HG03460 (cell line): ENCODE measurements around the gene SBNO2.

ENCODE experiments used
- ATAC-seq: cut with Tn5 transposase; IDR thresholded peaks from one replicate; pipeline ENCODE4 v1.9.1; 2021; ENCODE audit not compliant: unreplicated experiment

The SBNO2 gene

DNA sequence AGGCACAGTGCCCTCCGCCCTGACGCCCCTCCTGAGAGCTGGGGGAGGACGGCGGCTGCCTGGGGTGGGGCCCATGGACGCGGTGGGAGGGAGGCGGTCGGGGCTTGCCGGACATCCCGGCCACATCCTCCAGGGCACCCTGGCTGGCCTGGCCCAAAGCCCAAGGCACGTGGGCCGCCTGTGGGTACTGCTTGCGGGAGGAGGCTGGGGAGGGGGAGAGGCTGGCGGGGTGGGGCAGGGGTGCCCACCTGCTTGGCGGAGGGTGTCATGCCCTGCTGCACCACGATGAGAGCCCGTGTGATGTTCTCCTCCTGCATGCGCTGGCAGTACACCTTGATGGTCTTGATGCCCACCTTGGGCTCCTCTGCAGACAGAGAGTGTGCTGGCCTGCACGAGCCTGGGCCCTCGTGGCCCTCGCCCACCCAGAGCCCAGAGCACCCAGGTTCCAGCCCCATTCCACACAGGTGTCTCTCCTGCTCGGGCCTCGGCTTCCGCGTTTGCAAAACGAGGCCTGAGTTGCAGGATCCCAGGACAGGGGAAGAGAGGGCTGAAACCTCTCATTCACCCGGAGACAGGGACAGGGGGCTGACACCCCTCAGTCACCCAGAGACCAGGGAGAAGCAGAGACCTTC is 82.4 kb downstream of the SBNO2 start:
- no peak for ATAC-seq

- ATAC-seq: no peak
Observed at GRCh38 chr19:1090731-1091543, 83.1 kb downstream of the SBNO2 start.

GRCh38 chr19:1089891-1090290 is 84.2 kb downstream of the SBNO2 start:
- ATAC-seq: no peak

DNA sequence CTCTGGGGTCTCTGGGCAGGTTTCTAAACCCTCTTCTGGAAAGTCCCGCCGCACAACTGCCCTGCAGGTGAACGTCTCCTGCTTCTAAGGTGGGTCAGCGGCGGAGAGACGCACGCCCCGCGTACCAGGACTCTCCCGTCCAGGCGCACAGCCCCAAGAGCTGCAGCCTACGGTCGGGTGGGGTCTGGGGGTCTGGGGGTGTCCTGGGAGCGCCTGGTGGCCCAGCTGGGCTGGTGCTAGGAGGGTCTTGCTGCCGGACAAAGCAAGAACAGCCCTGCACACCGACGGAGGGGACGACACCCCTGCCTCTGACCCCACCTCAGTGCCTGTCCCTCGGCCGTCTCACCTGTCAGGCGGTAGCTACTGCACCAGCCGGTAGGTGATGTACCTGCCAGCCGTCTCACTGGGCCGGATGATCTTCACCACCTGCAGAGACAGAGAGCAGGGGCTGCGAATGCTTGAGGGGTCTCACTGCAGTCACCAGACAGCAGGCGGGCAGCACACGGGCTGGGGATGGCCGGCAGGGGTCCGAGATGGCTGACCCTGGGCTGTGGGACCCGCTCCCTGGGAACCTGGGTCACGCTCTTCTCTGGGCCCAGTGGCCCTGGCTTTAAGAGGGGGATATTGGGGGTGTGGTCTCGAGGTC is 84.8 kb downstream of the SBNO2 start:
- ATAC-seq: no peak

DNA sequence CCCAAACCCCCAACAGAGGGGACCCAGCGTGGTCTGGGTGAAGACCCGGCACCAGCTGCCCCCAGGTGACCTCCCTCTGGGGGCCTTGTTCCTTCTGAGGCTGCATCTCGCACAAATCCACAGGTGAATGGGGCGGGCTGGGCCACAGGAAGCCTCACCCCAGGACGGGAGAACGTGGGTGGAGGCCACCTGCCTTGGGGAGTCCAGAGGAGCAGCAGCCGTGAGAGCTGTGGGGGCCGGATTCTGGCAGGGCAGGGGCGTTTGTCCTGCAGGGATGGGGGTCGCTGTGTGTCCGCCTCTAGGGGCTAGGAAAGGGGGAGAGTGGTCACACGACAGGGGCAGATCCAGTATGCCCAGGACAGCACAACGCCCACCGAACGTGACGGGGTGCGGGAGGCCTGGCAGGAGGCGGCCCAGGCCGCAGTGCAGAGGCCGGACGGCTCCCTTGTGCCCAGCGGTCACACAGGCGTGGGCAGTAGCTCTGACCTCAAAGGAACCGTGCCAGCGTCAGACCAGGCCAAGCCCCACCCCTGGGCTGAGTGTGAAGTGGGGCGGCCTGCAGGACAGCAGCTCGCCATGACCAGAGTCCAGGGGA is 85.6 kb downstream of the SBNO2 start:
- no peak for ATAC-seq

DNA sequence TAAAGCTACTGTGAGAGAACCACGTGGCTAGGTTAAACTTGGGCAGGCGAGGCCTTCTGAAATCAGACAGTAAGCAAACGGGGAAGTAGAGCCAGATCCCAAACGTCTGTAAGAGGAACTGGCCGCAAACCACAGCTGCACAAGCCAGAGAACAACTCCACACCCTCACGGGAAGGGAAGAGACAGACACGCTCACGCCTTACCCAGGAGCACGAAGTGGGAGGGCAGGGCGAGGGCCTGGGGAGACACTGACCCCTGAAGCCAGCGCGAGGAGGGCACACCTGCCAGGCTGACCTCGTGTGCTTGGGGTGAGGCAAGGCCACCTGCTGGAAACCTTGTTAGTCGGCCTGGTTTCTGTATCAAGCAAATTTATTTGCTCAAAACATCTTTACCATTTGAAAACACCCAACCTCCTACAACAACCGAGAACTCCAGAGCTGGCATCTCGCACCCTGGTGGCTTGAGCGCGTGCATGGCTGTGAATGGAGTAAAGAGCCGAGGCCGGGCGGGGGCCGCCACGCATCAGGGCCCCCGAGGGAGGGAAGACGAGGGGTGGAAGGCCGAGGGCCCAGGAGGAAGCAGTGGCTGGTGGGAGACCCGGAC is 86.2 kb downstream of the SBNO2 start:
- no peak for ATAC-seq

DNA sequence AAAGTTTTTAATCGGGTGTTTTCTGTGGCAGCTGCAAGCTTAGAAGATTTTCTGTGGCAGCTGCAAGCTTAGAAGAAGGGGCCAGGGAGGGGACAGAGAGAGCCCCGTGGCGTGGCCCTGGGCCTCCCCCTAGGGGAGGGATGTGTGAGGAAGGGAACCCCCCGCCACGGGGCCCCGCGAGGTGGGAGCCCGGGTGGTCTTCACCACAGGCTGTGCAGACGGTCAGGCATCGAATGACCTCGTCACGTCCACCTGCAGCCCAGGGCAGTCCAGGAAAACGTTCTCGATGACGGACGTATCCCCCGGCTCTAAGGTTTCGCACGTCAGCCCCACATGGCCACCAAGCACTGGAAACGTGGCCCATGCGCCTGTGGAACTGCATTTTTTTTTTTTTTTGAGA is 87.5 kb downstream of the SBNO2 start:
- ATAC-seq: no peak

GRCh38 chr19:1085676-1086442 is 88.2 kb downstream of the SBNO2 start:
- no peak for ATAC-seq

- no peak for ATAC-seq
Observed at GRCh38 chr19:1085053-1085658, 88.9 kb downstream of the SBNO2 start.

GRCh38 chr19:1084024-1084868 is 89.8 kb downstream of the SBNO2 start:
- ATAC-seq: no peak

- ATAC-seq: no peak
Observed at GRCh38 chr19:1082928-1083816, 90.9 kb downstream of the SBNO2 start.

GRCh38 chr19:1082165-1082927 is 91.7 kb downstream of the SBNO2 start:
- ATAC-seq: no peak

DNA sequence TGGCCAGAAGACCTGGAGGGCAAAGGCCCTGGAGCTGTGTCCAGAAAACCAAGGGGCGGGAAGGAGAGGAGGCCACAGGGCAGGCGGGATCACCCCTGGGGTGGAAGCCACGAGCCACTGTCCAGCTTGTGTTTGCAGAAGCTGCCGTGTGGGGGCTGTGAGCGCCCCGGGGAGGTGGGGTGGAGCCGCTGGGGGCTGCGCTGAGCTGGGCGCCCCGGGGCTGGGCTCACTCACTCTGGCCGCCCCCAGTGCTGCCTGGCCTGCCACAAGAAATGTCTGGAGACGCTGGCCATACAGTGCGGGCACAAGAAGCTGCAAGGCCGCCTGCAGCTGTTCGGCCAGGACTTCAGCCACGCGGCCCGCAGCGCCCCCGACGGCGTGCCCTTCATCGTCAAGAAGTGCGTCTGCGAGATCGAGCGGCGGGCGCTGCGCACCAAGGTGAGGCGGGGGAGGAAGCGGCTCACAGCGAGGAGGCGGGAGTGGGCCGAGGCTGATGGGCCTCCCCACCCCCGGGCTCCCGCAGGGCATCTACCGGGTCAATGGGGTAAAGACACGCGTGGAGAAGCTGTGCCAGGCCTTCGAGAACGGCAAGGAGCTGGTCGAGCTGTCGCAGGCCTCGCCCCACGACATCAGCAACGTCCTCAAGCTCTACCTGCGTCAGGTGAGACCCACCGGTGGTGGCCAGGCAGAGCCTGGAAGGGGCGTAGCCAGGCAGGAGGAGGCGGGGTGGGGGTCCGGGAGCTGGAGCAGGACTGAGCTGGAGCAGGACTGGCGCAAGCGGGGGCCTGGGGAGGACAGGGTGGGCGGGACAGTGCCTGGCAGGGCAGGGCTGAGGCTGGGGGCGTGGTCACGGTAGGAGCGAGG is 92.5 kb downstream of the SBNO2 start:
- no peak for ATAC-seq

DNA sequence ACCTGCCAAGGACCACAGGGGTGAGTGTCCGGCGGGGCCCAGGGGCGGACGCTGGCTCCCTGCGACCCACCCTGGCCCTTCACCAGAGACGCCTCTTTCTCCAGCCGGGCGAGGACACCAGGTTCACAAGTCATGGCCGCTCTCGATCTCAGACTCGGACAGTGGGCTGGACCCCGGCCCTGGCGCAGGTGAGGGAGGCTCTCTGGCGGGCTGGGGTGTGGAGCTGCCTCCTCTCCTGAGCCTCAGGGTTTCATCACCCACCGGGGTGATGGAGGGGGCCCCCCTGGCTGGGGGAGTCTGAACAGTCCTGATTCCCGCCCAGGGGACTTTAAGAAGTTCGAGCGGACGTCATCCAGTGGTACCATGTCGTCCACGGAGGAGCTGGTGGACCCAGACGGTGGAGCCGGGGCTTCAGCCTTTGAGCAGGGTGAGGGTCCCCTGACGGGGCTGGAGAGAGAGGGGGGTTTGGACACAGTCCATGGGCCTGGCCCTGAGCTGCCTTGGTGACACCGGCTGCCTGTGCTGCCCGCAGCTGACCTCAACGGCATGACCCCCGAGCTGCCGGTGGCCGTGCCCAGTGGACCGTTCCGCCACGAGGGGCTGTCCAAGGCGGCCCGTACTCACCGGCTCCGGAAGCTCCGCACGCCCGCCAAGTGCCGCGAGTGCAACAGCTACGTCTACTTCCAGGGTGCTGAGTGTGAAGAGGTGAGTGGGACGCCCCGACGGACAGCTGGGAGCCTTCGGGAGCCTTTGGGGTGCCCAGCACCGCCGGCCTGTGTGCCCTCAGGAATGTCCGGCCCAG is 93.5 kb downstream of the SBNO2 start:
- ATAC-seq: no peak

DNA sequence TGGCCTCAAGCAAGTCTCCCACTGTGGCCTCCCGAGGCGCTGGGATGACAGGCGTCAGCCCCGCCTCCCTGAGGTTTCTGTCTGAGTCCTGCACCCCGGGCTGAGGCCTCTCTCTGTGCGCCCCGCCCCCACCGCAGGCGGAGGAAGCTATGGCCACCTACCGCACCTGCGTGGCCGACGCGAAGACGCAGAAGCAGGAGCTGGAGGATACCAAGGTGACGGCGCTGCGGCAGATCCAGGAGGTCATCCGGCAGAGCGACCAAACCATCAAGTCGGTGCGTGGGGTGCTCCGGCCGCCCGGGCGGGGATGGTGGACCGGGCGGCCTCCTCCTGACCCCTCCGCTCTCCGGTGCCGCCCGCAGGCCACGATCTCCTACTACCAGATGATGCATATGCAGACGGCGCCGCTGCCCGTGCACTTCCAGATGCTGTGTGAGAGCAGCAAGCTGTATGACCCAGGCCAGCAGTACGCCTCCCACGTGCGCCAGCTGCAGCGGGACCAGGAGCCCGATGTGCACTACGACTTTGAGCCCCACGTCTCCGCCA is 94.4 kb downstream of the SBNO2 start:
- no peak for ATAC-seq

- peak; percentile 47 for ATAC-seq
Observed at GRCh38 chr19:1076951-1077350, 97.1 kb downstream of the SBNO2 start.
